CD4-positive, alpha-beta T cell treated with Interleukin-10 for 1 hour (primary cell): Measurements from ENCODE around the gene IFNA17.
A peak's percentile ranks its signal among the peaks of the same experiment; 100 is the strongest.
"Not testable (repeated sequence)": the region's sequence is repeated elsewhere in the genome, so short reads cannot be mapped to it uniquely, and the experiment has no call there.

Experiments used
- DNase-seq: peaks from one replicate; pipeline ENCODE4 v3.0.0-alpha.2; 2020

The IFNA17 gene

DNA sequence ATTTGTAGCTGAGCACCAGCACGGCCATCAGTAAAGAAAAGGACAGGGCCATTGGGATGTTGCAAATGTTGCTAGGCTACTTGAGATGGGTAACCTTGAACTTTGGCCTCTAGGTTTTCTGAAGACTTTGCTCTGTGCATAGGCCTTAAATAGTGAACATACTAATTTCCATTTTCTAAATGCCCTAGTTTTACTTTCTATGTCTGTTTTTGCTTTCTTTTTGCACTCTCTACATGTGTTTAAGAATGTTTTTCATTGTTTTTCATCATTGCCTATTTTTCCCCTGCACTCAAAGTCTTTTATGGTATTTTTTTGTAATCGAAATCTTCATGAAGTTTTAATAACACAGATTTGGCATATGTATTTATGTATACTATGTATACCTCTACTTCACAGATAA lies at the start of gene IFNA17:
Gene IFNA17 (minus strand): TSS at position 101 of the 400 bp plus-strand sequence. CDS start 49 bp downstream, at position 52.
- DNase-seq = no peak

DNA sequence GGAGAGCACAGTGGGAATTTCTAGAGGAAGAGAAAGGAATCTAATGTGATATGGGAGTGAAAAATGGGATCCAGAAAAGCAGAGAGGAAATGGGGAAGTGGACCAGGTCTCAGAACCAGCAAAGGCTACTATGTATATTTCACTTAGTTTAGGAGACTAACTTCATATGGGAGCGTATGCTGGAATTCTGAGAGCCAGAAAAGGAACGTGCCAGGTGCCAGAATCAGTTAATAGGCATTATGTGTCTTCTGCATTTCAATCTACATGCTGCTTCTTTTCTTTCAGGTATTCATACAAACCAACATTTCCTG lies 40.3 kb upstream of the IFNA17 start:
- no peak for DNase-seq

DNA sequence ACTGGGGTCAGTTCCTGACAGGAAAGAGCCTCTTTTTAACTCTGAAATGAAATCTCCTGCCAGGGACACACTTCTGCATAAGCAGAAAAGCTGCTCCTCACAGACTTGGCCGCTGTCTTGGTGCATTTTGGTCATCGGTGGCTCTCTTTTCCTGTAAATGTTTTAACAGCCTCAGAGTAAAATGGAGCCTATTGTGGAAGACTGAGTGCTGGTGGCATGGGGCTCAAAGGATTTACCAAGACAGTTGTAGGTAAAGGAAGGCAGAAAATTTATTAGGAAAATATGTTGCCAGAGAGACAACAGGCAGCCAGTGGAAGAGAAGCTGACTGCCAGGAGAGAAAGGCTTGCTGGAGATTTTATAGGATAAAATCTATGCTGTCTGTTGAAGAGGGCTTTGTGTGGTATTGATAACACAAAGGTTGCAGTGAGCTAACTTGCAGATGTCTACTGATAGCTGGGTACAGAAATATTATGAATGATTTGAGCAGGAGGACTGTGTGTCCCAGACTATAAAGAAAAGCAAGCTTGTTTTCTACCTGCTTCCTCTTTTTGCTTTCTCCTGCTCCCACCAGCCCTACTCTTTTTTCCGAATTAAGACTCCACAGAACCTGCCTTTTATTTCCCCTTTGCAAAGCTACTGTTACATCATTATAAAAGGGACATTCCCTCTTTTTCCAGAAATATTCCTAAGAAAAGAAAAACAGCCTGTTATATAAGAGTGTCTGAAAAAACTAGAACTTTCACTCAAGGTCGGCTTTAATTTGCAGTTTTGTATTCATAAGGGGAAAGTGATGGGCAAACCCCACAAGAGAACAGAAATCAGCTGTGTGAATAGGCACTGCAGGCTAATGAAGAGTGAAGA lies 39.7 kb upstream of the IFNA17 start:
- no peak for DNase-seq

DNA sequence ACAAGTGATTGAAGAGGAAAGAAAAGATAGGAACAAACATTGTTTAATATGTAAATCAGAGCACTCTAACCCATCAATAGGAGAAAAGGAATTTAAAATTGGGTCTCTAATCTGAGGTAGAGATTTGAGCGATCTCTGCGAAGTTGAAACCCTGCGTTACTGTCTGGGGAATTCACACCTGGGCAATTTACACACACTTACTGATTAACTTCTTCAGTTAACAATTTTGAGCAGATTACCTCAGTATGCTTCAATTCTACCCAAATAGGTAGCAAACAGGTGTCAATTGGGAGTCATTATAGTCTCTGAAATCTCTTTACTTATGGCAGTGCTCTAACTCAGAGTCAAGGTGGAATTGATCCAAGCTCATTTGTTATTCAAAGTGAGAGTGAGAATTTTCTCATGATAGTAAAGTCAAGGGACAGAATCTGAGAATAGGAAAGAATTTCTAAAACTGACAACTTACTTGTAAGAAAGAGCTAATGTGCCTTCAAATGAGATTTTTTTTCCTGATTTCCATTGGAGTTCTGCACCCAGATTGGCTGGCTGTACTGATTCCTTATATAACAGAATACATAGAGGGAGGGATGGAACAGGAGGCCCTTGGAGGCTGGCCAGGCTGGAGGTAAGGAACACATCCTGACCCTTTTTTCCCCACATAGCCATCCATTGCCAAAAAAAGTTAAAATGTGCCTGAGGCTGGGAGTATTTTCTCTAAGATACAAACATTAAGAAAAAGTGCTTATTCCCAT lies 38.9 kb upstream of the IFNA17 start:
- DNase-seq = no peak

DNA sequence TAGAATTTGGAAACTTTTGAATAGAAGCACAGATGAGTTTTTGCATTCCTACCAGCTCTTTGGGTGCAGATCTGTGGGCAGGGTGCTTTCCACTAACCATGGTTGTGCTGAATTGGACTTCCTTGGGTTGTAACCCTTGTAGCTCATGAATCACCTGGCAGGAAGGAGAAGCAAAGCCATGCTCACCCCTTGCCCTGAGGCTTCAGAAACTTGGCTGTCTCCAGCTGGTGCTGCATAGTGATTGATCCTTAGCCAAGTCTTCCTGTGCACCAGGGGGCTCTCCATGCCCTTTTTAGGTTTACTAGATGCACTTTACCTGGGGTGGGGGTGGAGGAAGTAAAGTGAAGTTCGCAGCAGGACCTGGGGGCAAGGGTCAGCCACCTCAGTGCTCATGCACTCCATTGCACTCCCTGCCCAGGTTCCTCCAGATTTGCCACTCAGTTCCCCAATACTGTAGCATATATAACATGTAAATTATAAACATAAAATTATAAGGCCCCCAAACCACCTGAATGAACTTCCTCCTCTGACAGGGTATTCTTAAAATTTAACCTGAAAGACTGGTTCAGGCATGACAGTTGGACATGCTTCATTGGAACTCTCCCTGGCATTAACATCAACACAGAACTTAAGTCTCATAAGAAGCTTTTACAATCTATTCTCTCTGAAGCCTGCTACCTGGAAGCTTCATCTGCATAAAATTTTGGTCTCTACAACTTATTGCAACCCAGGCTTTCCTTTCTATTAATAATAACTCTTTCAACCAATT lies 37.6 kb upstream of the IFNA17 start:
- DNase-seq = no peak

DNA sequence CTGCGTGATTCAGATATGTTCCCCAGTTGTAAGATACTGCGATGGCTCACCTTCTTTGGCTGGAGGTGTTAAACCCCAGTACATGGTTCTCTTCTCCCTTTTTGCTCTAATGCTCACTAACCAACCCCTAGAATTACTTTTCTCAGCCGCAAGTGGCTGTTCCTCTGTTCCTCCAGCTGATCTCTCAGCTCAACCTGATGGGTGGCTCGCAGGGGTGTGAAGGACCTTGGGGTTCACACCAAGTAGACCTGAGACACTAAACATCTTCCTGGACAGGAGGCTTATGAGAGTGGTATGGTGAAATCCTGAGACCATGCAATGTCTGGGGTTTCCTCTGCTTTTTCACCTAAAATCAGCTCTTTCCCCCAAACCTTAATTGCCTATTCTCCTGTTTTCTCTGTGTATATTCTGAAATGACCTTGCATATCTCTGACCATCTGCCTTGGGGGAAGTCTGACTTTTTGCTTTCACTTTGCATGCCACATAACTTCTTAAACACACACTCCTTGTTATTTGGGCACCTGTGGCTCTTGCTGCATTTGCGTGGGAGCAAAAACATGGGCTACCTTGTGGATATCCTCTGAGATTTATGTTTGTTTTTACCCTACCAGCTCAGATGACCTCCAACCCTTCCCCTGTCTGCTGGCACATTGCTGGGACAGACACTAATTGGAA lies 27.7 kb upstream of the IFNA17 start:
- DNase-seq = no peak

DNA sequence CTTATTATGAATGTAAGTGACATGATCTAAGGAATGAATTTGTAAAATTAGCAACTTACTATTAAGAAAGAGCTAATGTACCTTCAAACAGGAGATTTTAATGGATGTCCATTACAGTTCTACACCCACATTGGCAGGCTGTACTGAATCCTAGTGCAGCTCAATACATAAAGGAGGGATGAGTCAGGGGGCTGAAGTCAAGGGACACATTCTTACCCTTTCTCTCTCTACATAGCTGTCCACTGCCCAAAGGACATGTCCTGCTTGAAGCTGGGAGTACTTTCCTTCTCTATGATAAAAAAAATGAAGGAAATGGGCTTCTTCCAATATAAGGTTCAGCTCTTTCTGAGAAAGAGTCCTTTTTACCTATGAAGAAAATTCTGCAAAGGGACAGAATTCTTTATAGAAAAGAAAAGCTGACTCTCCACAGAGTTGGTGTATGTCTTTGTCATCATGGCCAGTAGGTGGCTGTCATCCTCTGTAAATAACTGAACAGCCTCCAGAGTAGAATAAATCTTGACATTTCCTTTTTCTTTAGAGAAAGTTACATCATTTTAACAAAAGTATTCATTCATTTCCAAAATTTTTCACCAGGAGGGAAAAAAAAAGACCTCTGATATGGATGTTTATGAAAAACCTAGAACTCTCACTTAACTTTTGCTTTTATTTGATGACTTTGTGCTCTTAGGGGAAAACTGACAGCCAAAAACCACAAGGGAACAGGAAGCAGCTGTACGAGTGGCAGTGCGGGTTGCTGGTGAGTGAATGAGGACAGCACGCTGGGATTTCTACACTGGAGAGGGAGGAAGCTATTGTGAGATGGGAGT lies 24.9 kb upstream of the IFNA17 start:
- DNase-seq = peak; percentile 11

DNA sequence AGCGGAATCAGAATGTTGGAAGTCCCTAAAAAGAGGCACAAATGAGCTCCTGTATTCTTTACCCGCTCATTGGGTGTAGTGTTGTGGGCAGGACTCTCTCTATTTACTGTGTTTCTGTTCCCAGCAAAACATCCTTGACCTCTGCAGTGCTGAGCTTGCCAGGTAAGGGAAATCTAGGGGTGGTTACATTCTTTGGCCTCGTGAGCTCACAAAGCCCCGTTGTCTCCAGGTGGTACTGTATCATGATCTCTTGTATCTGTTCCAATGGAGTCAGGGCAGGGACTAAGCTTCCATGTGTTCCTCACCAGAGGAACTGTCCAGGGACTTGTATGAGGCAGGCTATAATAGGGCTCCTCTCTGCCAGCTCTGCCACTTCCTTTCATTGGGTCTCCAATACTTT lies 23.6 kb upstream of the IFNA17 start:
- no peak for DNase-seq

DNA sequence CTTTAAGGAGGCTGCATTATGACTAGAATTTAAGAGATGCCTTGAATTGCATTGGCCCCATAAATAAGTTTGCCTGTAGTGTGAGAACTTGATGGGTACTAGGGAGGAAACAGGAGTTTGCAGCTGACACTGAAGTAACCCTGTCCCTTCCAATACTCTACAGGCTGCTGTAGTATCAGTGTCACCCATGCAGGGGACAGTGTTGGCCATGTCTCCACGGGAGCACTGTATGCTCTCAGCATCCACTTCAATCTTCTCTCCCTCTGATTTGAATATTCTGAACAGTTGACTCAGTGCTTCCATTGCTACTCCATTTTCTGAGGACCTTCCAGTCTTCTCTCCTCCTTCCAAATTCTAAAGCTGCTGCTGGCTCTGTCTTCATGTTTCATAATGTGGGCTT lies 23.2 kb upstream of the IFNA17 start:
- DNase-seq = no peak

DNA sequence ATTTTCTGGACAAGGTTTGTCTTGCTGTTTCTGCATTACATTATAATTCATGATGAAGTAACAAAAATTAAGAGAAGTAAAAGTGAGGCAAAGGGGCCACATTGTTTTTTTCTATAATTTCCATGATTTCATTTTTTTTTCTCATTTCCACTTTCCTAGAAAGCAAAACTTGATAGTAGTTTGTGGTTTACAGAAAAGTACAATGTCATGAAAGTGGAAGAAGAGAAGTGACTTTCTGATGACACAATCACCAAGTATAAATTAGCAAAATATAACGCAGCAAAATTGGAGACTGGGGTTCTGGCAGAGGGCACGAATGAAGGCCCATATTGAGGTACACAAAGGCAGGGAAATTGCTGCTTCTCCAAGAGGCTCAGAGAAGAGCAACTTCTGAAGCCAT lies 16.8 kb upstream of the IFNA17 start:
- DNase-seq = no peak

DNA sequence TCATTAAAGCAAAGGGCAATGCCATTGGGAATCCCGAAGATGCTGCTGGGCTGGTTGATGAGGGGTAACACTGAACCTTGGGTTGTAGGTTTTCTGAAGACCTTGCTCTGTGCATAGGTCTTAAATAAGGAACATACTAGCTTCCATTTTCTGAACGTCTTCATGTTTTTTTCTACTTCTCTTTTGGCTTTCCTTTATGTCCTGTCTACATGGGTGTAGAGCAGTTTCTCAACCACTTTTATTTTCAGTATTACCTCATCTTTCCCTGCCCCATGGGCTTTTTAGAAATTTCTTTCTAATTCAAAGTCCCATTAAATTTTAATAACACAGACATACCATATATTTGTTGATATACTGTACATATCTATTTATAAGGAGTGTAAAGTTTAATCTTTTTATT lies 11.9 kb upstream of the IFNA17 start, which contains the start of gene IFNA14:
Gene IFNA14 (minus strand): TSS at position 95 of the 400 bp plus-strand sequence. CDS start 70 bp downstream, at position 25.
- DNase-seq = no peak

DNA sequence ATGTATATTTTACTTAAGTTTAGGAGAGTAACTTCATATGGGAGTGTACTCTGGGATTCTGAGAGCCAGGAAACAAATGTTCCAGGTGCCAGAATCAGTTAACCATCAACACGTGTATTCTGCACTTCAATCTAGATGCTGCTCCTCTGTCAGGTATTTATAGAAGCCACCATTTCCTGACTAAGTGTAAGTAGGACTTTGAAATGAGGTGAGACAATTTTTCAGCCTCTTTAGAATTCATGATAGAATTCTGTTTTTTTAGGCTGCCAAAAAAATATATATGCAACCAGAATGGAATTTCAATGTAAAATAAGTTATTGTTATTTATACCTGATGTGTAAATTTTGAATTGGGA lies 8.3 kb upstream of the IFNA17 start:
- DNase-seq = not testable (repeated sequence)

DNA sequence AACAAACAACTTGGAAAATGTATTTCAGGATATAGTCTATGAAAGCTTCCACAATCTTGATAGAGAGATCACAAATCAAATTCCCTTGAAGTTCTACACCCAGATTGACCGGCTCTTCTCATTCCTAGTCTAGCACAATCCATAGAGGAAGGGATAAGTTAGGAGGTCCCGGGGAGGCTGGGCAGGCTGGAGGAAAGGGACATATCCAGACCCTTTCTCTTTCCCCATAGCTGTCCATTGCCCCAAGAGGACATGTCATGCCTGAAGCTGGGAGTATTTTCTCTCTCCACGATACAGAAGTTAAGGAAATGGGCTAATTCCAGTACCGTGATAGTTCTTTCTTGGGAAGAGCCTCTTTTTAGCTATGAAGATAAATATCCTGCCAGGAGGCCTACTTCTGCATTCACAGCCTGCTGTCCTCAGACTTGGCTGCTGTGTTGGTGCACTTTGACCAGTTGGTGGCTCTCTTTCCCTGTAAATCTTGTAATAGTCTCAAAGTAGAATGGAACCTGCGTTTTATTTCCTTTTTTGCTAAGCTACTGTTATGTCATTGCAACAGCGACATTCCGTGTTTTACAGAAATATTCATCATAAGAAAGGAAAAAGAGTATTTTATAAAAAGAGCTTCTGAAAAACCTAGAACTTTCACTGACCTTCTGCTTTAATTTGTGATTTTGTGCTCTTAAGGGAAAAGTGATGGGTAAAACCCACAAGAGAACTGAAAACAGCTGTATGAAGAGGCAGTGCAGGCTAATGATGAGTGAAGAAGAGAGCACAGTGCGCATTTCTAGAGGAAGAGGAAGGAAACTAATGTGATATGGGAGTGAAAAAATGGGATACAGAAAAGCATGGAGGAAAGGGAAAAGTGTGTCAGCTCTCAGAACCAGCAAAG lies 7.7 kb upstream of the IFNA17 start:
- peak; percentile 57 for DNase-seq

DNA sequence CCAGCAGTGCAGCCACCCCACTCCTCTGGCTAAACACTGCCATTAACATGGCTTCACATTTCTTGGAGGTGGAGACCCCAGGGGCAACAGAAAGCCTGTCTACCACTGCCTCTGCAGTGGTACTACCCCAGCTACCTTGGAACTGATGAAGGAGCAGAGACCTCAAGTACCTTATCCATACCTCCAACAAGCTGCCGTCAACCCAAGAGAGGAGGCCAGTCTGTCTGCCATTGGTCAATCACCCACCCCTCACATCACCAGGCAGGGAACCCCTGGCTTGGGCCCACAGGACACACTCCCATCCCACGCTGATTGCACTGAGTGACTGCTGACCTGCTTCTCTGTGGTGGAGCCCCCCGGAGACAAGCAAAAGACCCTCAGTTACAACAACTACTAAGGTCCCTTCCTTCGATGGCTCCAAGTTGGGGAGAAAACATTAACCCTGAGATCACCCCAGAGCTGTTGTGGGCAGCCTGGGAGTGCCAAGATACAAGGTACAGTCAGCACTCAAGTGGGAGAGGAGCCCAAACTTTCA lies 6.2 kb upstream of the IFNA17 start:
- no peak for DNase-seq

DNA sequence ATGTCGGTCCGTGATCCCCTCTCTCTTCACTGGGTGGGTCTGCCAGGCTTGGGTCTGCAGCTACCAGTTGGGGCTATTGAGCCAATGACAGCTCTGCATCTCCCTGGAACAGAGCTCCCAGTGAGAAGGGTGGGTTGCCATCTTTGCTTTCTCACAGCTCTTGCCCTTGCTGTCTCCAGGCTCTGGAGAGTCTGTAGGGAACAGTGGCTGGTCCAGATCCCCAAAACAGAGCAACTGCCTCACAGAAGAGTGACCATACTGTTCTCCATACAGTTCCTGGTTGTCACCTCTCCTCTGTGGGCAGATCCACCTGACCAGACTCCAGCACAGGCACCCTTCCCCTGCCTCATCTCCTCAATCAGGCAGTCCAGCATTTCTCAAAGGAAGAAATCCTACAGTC lies 5.2 kb upstream of the IFNA17 start:
- no peak for DNase-seq

DNA sequence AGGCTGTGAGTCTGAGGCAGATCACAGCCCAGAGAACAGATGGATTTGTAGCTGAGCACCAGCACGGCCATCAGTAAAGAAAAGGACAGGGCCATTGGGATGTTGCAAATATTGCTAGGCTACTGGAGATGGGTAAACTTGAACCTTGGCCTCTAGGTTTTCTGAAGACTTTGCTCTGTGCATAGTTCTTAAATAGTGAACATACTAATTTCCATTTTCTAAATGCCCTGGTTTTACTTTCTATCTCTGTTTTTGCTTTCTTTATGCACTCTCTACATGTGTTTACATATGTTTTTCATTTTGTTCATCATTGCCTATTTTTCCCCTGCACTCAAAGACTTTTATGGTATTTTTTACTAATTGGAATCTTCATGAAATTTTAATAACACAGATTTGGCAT lies 10.8 kb downstream of the IFNA17 start, which contains the start of gene IFNA16:
Gene IFNA16 (minus strand): TSS at position 101 of the 400 bp plus-strand sequence. CDS start 6 bp downstream, at position 95.
- DNase-seq = not testable (repeated sequence)

DNA sequence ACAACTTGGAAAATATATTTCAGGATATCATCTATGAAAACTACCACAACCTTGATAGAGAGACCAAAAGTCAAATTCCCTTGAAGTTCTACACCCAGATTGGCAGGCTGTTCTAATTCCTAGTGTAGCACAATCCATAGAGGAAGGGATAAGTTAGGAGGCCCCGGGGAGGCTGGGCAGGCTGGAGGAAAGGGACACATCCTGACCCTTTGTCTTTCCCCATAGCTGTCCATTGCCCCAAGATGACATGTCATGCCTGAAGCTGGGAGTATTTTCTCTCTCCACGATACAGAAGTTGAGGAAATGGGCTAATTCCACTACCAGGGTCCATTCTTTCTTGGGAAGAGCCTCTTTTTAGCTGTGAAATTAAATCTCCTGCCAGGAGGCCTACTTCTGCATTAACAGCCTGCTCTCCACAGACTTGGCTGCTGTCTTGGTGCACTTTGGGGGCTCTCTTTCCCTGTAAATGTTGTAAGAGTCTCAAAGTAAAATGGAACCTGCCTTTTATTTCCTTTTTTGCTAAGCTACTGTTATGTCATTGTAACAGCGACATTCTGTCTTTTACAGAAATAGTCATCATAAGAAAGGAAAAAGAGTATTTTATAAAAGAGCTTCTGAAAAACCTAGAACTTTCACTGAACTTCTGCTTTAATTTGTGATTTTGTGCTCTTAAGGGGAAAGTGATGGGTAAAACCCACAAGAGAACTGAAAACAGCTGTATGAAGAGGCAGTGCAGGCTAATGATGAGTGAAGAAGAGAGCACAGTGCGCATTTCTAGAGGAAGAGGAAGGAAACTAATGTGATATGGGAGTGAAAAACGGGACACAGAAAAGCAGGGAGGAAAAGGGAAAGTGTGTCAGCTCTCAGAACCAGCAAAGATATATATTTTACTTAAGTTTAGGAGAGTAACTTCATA lies 14.4 kb downstream of the IFNA17 start:
- DNase-seq = not testable (repeated sequence)

DNA sequence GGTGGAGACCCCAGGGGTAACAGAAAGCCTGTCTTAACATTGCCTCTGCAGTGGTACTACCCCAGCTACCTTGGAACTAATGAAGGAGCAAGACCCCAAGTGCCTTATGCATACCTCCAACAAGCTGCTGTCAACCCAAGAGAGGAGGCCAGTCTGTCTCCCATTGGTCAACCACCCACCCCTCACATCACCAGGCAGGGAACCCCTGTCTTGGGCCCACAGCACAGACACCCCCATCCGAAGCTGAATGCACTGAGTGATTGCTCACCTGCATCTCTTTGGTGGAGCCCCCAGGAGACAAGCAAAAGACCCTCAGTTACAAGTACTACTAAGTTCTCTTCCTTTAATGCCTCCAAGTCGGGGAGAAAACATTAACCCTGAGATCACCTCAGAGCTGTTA lies 15.9 kb downstream of the IFNA17 start:
- DNase-seq = not testable (repeated sequence)

DNA sequence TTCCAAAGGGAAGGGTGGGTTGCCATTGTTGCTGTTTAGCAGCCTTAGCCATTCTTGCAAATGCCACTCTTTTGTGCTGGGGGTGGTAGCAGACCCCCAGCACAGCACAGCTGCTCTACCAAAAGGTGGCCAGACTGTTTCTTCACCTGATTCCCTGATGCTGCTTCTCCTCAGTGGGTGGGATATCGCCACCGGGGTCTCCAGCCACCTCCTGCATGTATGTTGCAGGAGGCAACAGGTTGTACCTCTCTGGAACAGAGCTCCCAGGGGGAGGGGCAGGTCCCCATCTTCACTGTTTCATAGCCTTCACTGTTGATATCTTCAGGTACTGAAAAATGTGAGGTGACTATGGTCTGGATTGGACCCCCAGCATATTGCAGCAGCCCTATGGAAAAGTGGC lies 17.2 kb downstream of the IFNA17 start:
- not testable (repeated sequence) for DNase-seq
